Right lobe of liver (tissue), 4 donors: ENCODE measurements around the gene MAPK8.

Experiments
- POLR2A ChIP-seq: fragments of 450-650 bp; IDR thresholded peaks from one replicate; pipeline ENCODE4 v1.6.1; 2017; ENCODE audit warnings: antibody characterized with exemption, mild to moderate bottlenecking
- TF ChIP-seq, protein P1 (sequence below), 4 donors: fragments of 200-600 bp in 3 of 4; fragments of 450-650 bp in 1 of 4; IDR thresholded peaks; one replicate each; pipeline versions ENCODE4 v1.5.1 to v1.8.0; 2016 to 2022; ENCODE audit warnings: antibody characterized with exemption in 4 of 4, mild to moderate bottlenecking in 2 of 4
- donor health status: DM: no; HTN: no; CAD: no.
- donor health status: DM: no; HTN: no; CAD: no.
- donor health status: DM: no; HTN: yes; CAD: no.

DNA sequence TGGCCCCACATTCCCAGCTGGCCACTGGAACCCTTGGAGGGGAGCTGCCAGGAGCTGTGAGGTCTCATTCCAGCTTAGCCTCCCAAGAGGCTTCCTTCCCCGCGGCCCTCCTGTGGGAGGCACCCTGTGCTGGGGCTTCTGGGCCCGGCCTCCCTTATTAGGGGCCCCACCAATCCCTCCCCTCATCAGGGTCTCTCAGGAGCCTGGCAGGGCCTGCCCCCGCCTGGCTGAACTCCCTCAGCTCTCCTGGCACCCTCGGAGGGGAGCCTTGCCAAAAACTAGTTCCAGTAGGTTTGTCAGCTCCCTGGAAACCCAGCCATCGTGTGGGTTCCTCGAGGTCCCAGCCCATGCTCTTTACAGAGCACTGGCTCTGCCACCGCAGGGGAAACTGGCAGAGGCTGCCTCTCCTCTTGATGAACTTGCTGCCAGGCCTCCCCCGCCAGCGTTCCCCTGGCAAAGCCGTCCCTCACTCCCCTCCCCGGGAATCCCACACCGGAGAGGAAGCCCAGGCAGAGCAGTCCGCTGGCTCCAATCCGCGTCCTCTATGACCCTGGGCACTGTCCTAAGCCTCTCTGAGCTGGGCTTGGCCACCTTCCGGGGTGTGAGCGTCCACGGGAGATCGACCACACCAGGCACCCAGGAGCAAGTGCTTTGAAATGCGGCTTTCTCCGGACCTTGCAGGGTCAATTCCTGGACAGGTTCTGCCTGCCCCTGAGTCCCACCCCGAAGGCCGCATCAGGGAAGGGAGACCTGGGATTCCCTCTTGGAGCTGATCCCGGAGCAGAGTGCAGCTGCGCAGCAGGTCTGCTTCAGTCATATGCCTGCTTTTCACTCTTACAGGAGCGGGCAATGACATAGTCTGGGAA is 158.6 kb downstream of the MAPK8 start:
- TF ChIP-seq, protein P1, sequence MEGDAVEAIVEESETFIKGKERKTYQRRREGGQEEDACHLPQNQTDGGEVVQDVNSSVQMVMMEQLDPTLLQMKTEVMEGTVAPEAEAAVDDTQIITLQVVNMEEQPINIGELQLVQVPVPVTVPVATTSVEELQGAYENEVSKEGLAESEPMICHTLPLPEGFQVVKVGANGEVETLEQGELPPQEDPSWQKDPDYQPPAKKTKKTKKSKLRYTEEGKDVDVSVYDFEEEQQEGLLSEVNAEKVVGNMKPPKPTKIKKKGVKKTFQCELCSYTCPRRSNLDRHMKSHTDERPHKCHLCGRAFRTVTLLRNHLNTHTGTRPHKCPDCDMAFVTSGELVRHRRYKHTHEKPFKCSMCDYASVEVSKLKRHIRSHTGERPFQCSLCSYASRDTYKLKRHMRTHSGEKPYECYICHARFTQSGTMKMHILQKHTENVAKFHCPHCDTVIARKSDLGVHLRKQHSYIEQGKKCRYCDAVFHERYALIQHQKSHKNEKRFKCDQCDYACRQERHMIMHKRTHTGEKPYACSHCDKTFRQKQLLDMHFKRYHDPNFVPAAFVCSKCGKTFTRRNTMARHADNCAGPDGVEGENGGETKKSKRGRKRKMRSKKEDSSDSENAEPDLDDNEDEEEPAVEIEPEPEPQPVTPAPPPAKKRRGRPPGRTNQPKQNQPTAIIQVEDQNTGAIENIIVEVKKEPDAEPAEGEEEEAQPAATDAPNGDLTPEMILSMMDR (IDR thresholded peaks at IDR 0.05) = no peak
- no peak for TF ChIP-seq POLR2A
